HG03457 (cell line): ENCODE results near the gene STXBP6.
"Not testable (repeated sequence)": the region's sequence is repeated elsewhere in the genome, so short reads cannot be mapped to it uniquely, and the experiment has no call there.

Source experiments
- ATAC-seq: cut with Tn5 transposase; IDR thresholded peaks from one replicate; pipeline ENCODE4 v1.9.1; 2021; ENCODE audit warnings: moderate number of reproducible peaks; ENCODE audit not compliant: unreplicated experiment

The STXBP6 gene

DNA sequence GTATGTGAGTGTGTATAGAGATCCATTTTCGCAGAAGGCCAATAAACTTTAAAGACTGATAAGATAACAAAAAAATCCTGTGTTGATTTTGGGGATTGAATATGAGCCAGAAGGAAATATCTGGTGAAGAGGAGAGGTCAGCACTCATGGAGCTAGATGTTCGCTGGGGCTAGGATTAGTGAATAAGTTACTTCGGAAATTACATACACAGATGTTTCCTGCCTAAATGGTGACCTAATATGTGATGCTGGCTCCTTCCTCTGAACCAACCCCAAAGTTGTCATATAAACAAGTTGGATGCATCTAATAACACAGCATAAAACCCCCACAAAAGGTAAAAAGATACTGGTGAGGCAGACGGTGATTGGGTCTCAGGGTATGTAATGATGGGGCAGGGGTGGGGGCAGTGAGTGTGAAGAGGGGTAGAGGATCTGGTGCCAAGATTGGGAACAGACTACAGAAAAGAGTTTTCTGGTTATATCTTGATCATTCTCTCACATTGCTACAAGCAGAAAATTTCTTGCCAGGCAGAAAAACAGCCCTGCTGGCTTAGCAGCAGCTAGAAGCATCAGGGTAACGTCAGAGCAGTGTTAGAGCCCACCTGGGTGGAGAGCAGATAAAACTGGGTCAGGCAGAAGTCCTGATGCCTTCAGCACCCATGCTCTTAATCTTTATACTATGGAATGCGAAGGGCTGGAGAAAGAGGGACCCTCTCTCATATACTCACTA, 275.6 kb downstream of the STXBP6 start:
- ATAC-seq = no peak

DNA sequence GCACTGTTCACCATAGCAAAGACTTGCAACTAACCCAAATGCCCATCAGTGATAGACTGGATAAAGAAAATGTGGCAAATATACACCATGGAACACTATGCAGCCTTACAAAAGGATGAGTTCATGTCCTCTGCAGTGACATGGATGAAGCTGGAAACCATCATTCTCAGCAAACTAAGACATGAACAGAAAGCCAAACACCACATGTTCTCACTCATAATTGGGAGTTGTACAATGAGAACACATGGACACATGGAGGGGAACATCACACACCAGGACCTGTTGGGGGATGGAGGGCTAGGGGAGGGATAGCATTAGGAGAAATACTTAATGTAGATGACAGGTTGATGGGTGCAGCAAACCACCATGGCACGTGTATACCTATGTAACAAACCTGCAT, 276.4 kb downstream of the STXBP6 start:
- not testable (repeated sequence) for ATAC-seq

DNA sequence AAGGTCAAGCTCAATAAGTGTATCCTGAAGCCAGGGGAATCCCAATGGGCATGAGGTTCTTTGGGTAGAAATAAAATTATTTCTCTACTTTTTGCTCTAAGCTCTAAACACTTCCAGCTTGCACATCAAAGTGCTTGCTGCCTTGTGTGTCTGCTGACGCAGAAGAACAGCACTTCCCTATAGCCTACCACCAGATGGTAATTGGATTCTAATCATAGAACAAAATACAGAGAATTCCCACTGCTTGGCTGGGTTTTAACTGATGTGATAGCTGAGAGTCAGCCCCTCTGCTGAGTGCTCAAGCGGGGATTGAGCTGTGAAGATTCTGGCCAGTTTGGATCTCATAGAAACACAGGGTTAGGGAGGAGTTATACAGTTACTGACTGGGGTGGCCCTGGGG, 283.5 kb downstream of the STXBP6 start:
- ATAC-seq = no peak

DNA sequence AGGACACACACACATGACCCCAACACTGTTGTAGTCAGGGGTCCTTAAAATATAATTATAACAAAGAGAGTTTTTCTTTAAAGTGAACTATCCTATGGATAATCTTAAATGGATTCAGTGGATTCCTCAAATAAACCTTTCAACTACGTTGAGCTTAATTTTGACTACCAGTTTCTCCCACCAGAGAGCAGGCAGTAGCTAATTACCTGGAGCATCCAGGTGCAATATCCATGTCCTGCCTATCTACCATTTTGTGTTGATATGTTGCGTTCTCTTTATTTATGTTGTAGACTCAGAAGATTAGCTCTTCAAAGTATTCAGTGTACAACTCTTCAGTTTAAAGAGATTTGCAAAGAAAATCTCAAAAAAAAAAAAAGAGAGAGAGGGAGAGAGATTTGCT, 288.8 kb downstream of the STXBP6 start:
- no peak for ATAC-seq
